Measurements from ENCODE around the gene PPFIBP1. TPM values are rescaled to one million over a fixed set of nuclear protein-coding genes. Genes with fewer than 3 reads are reported as not detected.

The PPFIBP1 gene
- total RNA-seq, 1 donor from 2014 or later, result 81.5 TPM

DNA sequence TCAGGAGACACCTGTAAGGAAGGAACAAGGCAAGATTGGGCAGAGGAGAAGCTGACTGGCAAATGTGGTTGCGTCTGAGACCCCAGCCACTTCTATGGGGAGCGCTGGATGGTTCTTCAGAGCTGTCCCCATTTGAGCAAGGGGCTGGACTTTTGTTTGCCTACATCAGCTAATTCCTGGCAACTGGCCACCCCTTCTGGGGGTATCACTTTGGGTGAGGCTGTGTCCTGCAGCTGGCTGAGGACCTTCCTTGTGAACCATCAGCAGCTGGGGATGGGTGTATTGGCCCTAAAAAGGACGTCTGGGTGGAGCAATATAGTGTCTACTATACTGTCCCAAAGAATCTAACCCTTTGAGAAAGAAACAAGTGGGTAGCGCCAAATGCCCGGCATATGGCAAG is 23.6 kb downstream of the PPFIBP1 start:
- no peak overlapping the region for H3K4me3 ChIP-seq (ENCODE audit: low read depth, low read length)
- TF ChIP-seq, protein P1, sequence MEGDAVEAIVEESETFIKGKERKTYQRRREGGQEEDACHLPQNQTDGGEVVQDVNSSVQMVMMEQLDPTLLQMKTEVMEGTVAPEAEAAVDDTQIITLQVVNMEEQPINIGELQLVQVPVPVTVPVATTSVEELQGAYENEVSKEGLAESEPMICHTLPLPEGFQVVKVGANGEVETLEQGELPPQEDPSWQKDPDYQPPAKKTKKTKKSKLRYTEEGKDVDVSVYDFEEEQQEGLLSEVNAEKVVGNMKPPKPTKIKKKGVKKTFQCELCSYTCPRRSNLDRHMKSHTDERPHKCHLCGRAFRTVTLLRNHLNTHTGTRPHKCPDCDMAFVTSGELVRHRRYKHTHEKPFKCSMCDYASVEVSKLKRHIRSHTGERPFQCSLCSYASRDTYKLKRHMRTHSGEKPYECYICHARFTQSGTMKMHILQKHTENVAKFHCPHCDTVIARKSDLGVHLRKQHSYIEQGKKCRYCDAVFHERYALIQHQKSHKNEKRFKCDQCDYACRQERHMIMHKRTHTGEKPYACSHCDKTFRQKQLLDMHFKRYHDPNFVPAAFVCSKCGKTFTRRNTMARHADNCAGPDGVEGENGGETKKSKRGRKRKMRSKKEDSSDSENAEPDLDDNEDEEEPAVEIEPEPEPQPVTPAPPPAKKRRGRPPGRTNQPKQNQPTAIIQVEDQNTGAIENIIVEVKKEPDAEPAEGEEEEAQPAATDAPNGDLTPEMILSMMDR (conservative IDR thresholded peaks at IDR 0.05; ENCODE audit: low read depth, low read length), result no peak
- no peak for DNase-seq (ENCODE audit: low read depth)

DNA sequence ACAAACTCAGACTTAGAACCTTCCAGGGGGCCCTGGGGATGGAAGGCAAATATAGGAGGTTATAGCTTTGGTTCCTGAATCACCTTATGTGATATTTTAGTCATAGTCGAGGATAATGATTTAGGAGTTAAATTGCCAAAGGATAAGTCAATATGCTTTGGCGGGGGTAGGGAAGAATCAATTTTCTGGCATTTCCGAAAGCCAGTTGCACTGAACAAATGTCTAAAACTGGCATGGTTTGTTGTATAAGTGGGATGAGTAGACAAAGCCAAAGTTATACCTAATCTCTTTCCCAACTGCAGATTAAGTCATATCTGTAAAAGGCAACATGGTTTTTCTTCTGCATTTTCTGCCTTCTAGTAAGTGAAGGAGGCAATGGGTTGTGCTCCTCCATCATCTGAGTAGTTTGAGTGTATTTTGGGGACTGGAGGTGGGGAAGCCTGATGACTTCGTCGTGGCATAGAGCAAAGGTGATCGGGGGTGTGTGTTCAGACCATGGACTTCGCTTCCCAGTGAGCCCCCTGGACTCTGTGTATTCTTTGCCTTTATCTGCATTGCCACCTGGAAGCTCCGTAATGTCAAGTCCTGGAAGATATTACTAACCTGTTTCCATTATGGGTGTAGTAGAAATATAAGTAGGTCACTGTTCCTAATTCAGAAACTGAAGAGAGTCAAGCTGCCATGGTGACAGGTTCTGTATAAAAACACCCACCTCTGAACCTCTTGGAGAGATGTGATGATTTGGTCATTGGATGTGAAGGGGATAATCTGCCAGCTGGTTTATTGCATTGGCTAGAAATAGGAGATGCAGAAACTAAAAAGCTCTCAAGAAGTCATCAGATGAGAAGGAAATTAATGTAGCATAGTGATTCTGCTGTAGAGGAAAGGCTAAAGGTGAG is 24.5 kb downstream of the PPFIBP1 start:
- TF ChIP-seq, protein P1 (conservative IDR thresholded peaks at IDR 0.05; ENCODE audit: low read depth, low read length), result no peak

DNA sequence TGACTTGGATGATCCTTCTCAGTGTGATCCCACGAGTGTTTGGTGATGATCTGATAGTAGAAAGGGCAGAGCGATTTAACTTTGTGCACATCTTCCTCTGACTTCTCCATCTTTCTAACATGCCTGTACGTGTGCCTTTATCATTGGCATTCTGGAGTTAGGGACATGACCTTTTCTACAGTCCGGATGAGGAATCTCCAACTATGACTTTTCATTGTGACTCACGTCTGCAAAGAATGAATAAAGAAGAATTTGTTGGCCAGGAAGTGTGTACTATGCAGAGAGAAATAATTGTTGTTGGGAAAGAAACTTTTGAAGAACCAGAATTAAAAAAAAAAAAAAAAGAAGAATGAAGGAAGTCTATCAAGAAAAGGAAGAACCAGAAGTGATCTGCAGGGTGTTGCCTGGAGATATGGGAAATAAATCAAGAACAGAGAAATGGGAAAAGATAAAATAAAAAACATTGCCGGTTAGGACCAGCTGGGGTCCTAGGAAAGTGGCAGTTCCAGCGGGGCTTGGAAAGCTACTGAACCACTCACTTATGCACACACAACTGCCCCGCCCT is 25.3 kb downstream of the PPFIBP1 start:
- TF ChIP-seq, protein P1 (conservative IDR thresholded peaks at IDR 0.05; ENCODE audit: low read depth, low read length), result no peak
- DNase-seq (ENCODE audit: low read depth), result peak; percentile 79
- H3K4me3 ChIP-seq (ENCODE audit: low read depth, low read length), result peak overlapping the region; percentile 35

More for the DNA sequence above, 24.5 kb downstream of the PPFIBP1 start:
- no peak overlapping the region for H3K4me3 ChIP-seq (ENCODE audit: low read depth, low read length)
- DNase-seq (ENCODE audit: low read depth), result no peak

DNA sequence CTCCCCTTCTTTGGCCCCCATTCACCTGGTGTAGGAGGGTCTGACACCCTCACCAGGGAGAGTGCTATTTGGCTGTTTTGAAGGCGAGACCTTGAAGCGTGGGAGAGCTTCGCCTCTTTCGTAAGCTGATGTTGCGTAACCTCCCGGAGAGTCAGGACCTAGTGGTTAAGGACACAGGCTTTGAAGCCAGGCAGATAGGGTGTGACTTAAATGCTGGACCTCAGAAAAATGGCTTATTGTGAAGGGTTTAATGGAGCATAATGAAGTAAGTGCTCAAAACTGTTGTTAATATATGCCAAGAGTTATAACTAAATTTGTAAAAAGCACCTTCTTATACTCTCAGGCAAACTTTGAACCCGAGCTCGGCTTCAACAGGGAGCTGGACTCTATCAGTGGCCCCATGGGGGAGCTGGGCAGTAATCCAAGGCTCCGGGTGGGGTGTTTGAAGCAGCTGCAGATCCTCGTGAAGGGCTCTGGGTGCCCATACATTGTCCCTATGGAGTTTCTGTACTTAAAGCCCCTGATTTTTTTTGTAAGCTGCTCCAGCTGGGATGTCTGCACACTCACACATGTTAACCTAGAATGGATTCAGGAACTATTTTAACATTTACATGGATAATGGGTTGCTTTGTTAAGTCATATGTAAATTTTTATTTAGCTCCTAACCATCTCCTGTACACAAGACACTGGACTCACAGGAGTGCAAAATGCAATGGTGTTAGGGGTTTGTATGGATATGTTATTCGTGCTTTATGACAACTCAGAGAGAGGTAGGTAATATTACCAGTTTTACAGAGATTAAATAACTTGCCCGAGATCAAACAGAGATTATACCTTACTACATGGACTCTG is 26.0 kb downstream of the PPFIBP1 start:
- peak overlapping the region; percentile 35 for H3K4me3 ChIP-seq (ENCODE audit: low read depth, low read length)
- peak; percentile 98 for DNase-seq (ENCODE audit: low read depth)
- TF ChIP-seq, protein P1 (conservative IDR thresholded peaks at IDR 0.05; ENCODE audit: low read depth, low read length), result no peak

DNA sequence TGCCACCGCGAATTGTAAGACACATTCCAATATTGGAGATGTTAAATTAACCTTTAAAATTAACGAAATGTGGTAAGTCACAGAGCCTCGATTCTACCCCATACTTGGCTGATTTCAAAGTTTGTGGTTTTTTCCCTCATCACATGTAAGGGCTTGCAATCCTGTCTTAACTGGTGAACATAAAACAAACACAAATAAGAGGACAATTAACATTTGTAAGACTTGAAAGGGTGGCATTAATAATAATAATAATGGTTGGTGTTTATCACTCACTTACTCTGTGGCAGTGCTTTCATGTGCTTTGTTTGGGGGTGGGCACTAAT is 26.6 kb downstream of the PPFIBP1 start:
- DNase-seq (ENCODE audit: low read depth), result no peak
- TF ChIP-seq, protein P1 (conservative IDR thresholded peaks at IDR 0.05; ENCODE audit: low read depth, low read length), result no peak
- peak overlapping the region; percentile 35 for H3K4me3 ChIP-seq (ENCODE audit: low read depth, low read length)

DNA sequence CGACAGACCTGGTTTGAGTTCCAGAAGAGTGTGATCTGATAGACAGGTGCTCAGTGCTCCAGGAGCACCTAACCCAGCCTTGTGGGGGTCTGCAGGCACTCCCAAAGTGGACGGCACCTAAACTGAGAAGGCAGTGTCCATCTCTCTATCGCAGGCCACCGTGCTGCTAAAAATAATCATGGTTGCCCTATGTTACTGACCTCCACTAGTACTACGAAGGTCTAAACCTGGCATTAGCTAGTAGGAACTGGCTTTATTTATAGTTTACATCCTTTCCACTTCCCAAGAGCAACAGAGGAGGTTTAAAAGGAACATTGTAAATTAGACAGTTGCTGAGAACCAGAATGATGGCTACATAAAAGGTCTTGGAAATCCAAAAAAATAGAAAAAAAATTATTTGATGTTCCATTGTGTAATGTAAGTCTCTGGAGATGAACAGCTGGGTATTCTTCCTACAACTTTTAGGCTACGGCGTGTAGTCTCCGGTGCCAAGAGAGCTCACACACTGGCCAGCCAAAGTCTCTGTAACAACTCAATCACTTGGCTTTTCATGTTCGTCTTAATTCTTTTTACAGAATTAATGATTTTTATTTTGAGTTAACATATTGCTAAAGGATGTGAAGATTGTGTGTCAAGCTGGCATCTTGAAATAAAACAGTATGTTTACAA is 27.3 kb downstream of the PPFIBP1 start:
- no peak for DNase-seq (ENCODE audit: low read depth)
- no peak overlapping the region for H3K4me3 ChIP-seq (ENCODE audit: low read depth, low read length)
- TF ChIP-seq, protein P1 (conservative IDR thresholded peaks at IDR 0.05; ENCODE audit: low read depth, low read length), result no peak
